HCT116 (cell line): Measurements from ENCODE around the gene AK3.

Experiments used
- CBX3 ChIP-seq: IDR thresholded peaks from 2 replicates; pipeline ENCODE4 v1.6.1; 2012; ENCODE audit warnings: low read depth
- CEBPB ChIP-seq: IDR thresholded peaks from 2 replicates; pipeline ENCODE4 v1.6.1; 2012; ENCODE audit warnings: low read depth
- CTCF ChIP-seq, 3 experiments: fragments of 200-600 bp in 1 of 3; sonication (generic) in 1 of 3; IDR thresholded peaks in 2 of 3; conservative IDR thresholded peaks in 1 of 3; 2 replicates each; pipeline ENCODE4 v1.5.1; 2012 to 2017; ENCODE audit warnings: low read depth in 2 of 3, low read length in 2 of 3, antibody characterized with exemption in 1 of 3, borderline replicate concordance in 1 of 3, control low read depth in 1 of 3, mild to moderate bottlenecking in 1 of 3, mixed read lengths in 1 of 3, mixed run types in 1 of 3, moderate library complexity in 1 of 3; ENCODE audit not compliant: insufficient read depth in 1 of 3
- ELF1 ChIP-seq: IDR thresholded peaks from 2 replicates; pipeline ENCODE4 v1.6.1; 2012; ENCODE audit warnings: low read depth, borderline replicate concordance
- EZH2 ChIP-seq: fragments of 200-600 bp; sonication (generic); IDR thresholded peaks from 2 replicates; pipeline ENCODE4 v1.6.1; 2017; ENCODE audit warnings: antibody characterized with exemption, mixed run types
- EZH2phosphoT487 ChIP-seq: fragments of 200-600 bp; IDR thresholded peaks from 2 replicates; pipeline ENCODE4 v1.6.1; 2018; ENCODE audit warnings: antibody characterized with exemption, borderline replicate concordance
- MAX ChIP-seq: IDR thresholded peaks from 2 replicates; pipeline ENCODE4 v1.6.1; 2012
- RAD21 ChIP-seq: IDR thresholded peaks from 2 replicates; pipeline ENCODE4 v1.6.1; 2012; ENCODE audit warnings: low read depth, mild to moderate bottlenecking
- REST ChIP-seq: IDR thresholded peaks from 2 replicates; pipeline ENCODE4 v1.6.1; 2012; ENCODE audit warnings: low read depth
- SIN3A ChIP-seq: IDR thresholded peaks from 2 replicates; pipeline ENCODE4 v1.6.1; 2012; ENCODE audit warnings: low read depth
- SP1 ChIP-seq: IDR thresholded peaks from 2 replicates; pipeline ENCODE4 v1.6.1; 2012; ENCODE audit warnings: low read depth
- YY1 ChIP-seq: IDR thresholded peaks from 2 replicates; pipeline ENCODE4 v1.6.1; 2011; ENCODE audit warnings: low read length, low read depth, moderate library complexity, mild to moderate bottlenecking; ENCODE audit not compliant: insufficient replicate concordance; ENCODE audit errors: extremely low read depth

- TF ChIP-seq CTCF (IDR thresholded peaks at IDR 0.05 in 2 of 3, conservative IDR thresholded peaks at IDR 0.05 in 1 of 3; ENCODE audit: borderline replicate concordance in 1 of 3, insufficient read depth in 1 of 3, low read depth in 2 of 3, low read length in 2 of 3) (peak; percentile 33 to 50 (median 37); a peak in 5 of 6 replicates), EZH2 (no peak), ELF1 (peak; percentile 90), MAX (peak; percentile 51), RAD21 (peak; percentile 63), CEBPB (no peak), SP1 (no peak), REST (no peak), YY1 (peak; percentile 80), SIN3A (peak; percentile 40; the same call in 1 of the 2 replicates), CBX3 (peak; percentile 86), EZH2phosphoT487 (no peak)
Observed at GRCh38 chr9:4662108-4662988, 78.7 kb downstream of the AK3 start, which contains the start of gene PLPP6.
